ENCODE data around the gene UBE2M.
A peak's percentile ranks its signal among the peaks of the same experiment; 100 is the strongest.
"Not testable (repeated sequence)": the region's sequence is repeated elsewhere in the genome, so short reads cannot be mapped to it uniquely, and the experiment has no call there.

UBE2M gene

GRCh38 chr19:58558066-58558622 lies at the start of gene UBE2M:
UBE2M (minus strand) TSS chr19:58558611; CDS start chr19:58558381, 230 bp downstream.
- DNase-seq (ENCODE audit: low read depth in 2 of 2) = no peak

GRCh38 chr19:58607213-58607612 lies 48.8 kb upstream of the UBE2M start:
- not testable (repeated sequence) for DNase-seq (ENCODE audit: low read depth in 2 of 2)

GRCh38 chr19:58606251-58606896 lies 48.0 kb upstream of the UBE2M start:
- not testable (repeated sequence) for DNase-seq (ENCODE audit: low read depth in 2 of 2)

- no peak for DNase-seq (ENCODE audit: low read depth in 2 of 2)
Observed at GRCh38 chr19:58586133-58586765, 27.8 kb upstream of the UBE2M start.

GRCh38 chr19:58585442-58586132 lies 27.2 kb upstream of the UBE2M start:
- no peak for DNase-seq (ENCODE audit: low read depth in 2 of 2)

DNA sequence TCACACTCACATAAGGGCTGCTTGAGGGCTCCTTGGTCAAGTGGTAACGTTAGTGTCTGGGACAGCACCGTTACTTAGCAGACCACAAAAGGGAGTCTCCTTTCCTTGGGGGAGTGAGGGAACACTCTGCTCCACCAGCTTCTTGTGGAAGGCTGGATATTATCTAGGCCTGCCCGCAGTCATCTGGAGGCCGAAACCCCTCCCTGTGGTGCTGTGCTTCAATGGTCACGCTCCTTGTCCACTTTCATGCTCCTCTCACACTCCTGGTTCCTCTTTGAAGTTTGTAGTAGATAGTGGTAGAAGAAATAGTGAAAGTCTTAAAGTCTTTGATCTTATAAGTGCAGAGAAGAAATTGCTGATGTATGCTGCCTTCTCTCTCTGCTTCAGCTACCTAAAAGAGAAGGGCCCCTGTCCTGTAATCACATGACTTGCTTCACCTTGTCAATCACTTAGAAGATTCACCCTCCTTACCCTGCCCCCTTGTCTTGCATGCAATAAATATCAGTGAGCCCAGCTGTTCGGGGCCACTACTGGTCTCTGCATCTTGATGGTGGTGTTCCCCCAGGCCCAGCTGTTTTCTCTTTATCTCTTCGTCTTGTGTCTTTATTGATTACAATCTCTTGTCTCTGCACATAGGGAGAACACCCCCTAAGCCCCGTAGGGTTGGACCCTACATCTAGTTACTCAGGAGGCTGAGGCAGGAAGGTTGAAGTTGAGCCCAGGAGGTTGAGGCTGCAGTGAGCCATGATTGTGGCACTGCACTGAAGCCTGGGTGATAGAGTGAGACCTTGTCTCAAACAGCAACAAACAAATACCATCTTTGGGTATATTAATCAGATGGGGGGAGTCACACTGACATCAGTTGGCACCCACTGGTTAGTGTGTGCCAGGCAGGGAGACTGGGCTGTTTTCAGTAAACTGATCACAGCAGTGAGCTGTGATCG lies 26.4 kb upstream of the UBE2M start:
- no peak for DNase-seq (ENCODE audit: low read depth in 2 of 2)

GRCh38 chr19:58582985-58583384 lies 24.6 kb upstream of the UBE2M start:
- no peak for DNase-seq (ENCODE audit: low read depth in 2 of 2)

DNA sequence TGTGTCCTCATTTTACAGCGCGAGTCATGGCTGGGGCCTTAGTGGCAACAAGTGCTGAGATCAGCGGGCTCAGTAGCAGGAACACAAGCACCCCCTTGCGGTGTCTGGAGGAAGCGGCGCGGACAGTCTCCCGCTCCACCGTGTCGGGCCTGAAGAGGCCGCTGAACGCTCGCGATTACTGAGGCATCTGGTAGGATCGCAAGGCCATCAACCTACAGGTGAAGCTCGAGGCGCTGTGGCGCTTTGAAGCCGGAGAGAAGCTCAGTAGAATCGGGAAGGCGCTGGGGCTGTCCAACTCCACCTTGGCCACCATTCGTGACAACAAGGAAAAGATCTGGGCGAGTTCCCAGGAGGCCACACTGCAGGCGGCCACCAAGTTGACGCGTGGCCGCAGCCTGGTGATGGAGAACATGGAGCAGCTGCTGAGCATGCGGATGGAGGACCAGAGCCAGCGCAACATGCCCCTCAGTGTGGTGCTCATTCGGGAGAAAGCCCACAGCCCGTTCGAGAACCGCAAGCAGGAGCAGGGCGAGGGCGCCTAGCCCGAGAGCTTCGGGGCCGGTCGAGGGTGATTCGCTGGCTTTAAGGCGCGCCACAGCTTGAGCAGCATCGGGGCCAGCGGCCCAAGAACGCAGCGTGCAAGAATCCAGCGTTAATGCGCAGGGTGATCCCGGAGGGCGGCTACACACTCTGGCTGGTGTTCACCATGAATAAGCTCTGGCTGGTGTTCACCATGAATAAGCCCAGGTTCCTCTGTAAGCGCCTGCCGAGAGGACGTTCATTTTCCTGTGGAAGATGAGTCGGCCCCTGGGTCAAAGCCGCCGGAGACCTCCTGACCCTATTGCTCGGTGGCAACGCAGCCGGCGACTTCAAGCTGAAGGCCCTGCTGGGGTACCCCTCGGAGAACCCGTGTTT lies 23.1 kb upstream of the UBE2M start:
- peak; percentile 61 to 65 for DNase-seq (ENCODE audit: low read depth in 2 of 2)

DNA sequence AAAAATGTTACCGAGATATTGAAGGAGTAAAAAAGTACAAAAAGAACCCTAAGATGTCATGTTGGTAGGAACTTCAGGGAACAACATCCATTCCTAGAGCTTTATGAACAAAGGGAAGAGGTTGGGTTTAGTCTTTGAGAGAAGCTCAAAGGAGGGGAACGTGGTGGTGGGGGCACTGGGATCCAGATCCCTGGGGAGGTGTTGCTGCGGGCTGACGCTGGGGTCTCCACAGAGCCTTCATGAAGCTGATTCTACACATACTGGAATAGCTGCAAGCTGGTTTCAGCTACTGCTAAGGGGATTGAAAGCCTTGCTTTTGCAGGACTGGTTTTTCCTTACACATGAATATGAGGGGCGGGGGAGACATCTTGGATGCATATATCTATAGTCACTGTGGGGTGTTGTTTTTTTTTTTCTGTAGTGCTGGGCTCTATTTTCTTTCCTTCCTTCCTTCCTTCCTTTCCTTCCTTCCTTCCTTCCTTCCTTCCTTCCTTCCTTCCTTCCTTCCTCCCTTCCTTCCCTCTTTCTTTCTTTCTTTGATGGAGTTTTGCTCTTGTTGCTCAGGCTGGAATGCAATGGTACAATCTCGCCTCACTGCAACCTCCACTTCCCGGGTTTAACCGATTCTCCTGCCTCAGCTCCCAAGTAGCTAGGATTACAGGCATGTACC lies 21.2 kb upstream of the UBE2M start:
- DNase-seq (ENCODE audit: low read depth in 2 of 2) = no peak

GRCh38 chr19:58578012-58578925 lies 19.9 kb upstream of the UBE2M start:
- no peak for DNase-seq (ENCODE audit: low read depth in 2 of 2)

GRCh38 chr19:58577581-58577980 lies 19.2 kb upstream of the UBE2M start:
- DNase-seq (ENCODE audit: low read depth in 2 of 2) = not testable (repeated sequence)

GRCh38 chr19:58575183-58576041 lies 17.0 kb upstream of the UBE2M start:
- DNase-seq (ENCODE audit: low read depth in 2 of 2) = peak; percentile 70 to 76

GRCh38 chr19:58573658-58574164 lies 15.3 kb upstream of the UBE2M start:
- no peak for DNase-seq (ENCODE audit: low read depth in 2 of 2)

- peak; percentile 100 for DNase-seq (ENCODE audit: low read depth in 2 of 2)
Observed at GRCh38 chr19:58572818-58573657, 14.6 kb upstream of the UBE2M start, which contains the start of gene MZF1. MZF1 (minus strand) TSS chr19:58573335; CDS start chr19:58571389, 1,946 bp downstream.

DNA sequence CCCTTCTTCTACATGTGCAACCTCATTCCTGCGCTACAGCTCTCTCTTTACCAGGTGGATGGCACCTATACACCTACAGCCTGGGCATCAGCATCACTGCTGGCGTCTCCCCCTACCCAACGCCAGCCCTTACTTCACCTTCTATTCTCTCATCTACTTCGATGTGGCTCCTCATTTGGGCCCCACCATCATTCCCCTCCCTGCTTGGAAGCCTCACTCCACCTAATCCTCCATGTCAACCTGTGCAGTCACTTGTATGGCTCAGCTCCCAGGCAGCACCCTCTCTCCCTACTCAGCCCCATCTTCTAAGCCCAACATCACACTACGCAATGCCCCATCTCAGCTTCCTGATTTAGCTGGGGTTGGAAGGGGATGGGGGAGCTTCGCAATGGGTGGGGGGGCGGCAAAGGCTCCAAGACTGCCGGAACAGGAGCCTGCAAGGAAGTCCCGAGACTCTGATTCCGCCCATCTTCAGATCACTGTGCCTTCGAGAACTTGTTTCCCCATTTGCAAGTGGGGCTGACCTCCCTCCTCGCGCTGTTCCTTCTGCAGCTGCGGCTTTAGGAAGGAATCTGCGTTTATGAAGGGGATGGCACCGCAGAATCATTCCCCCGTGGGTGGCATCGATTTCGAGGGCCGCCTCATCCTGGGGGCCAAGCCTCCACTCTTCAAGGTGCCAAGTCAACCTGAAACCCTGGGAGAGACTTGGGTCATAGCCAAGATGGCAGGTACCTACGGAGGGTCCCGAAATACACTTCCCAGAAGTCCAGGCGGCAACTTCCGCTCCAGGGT lies 13.8 kb upstream of the UBE2M start:
- DNase-seq (ENCODE audit: low read depth in 2 of 2) = no peak

GRCh38 chr19:58571575-58571947 lies 13.2 kb upstream of the UBE2M start:
- no peak for DNase-seq (ENCODE audit: low read depth in 2 of 2)

Data from fibroblast of skin of left quadriceps (primary cell).